Stomach smooth muscle (tissue), 2 donors: ENCODE measurements around the gene SESN1.

Experiments
- H3K27ac ChIP-seq: one replicate; pipeline ENCODE4 v1.7.0; 2013; ENCODE audit warnings: mild to moderate bottlenecking, low read length, inconsistent platforms
- H3K27me3 ChIP-seq, 2 donors: one replicate each; pipeline ENCODE4 v1.7.0; 2013; ENCODE audit warnings: low read length in 2 of 2; ENCODE audit not compliant: insufficient read depth in 2 of 2, control insufficient read depth in 1 of 2
- H3K36me3 ChIP-seq, 2 donors: one replicate each; pipeline ENCODE4 v1.7.0; 2013; ENCODE audit warnings: low read length in 2 of 2; ENCODE audit not compliant: control insufficient read depth in 2 of 2, insufficient read depth in 2 of 2
- H3K4me1 ChIP-seq: one replicate; pipeline ENCODE4 v1.7.0; 2013; ENCODE audit warnings: low read length; ENCODE audit not compliant: control insufficient read depth, insufficient read depth
- H3K4me3 ChIP-seq, 2 donors: one replicate each; pipeline ENCODE4 v1.7.0; 2013; ENCODE audit warnings: low read length in 2 of 2
- H3K9ac ChIP-seq, 2 donors: one replicate each; pipeline ENCODE4 v1.7.0; 2013; ENCODE audit warnings: low read length in 2 of 2, mild to moderate bottlenecking in 1 of 2
- H3K9me3 ChIP-seq, 2 donors: one replicate each; pipeline ENCODE4 v1.7.0; 2013; ENCODE audit warnings: low read length in 2 of 2; ENCODE audit not compliant: control insufficient read depth in 2 of 2
- donor health status: healthy.
- donor health status: Pancreatic carcinoma.

SESN1 gene

GRCh38 chr6:109031416-109031815 is 63.2 kb downstream of the SESN1 start:
- no peak overlapping the region for H3K4me3 ChIP-seq
- H3K9ac ChIP-seq, result no peak overlapping the region
- no peaks in the 10 kb centered on the region for H3K9me3 ChIP-seq
- H3K36me3 ChIP-seq, result no peaks in the 10 kb centered on the region
- no peaks in the 10 kb centered on the region for H3K27me3 ChIP-seq
- H3K4me1 ChIP-seq, result no peaks in the 10 kb centered on the region
- no peak overlapping the region for H3K27ac ChIP-seq

- Histone ChIP-seq H3K4me1 (no peaks in the 10 kb centered on the region), H3K36me3 (no peaks in the 10 kb centered on the region)
These were observed 65.3 kb downstream of the SESN1 start for GRCh38 chr6:109029313-109029712.

GRCh38 chr6:109028439-109028838 is 66.2 kb downstream of the SESN1 start:
- H3K9me3 ChIP-seq, result no peaks in the 10 kb centered on the region
- H3K27me3 ChIP-seq, result no peaks in the 10 kb centered on the region
- no peak overlapping the region for H3K27ac ChIP-seq
- no peaks in the 10 kb centered on the region for H3K36me3 ChIP-seq
- no peaks in the 10 kb centered on the region for H3K4me1 ChIP-seq
- H3K4me3 ChIP-seq, result no peak overlapping the region
- no peak overlapping the region for H3K9ac ChIP-seq

More at GRCh38 chr6:109029313-109029712, 65.3 kb downstream of the SESN1 start:
- Histone ChIP-seq H3K27me3 (no peaks in the 10 kb centered on the region), H3K27ac (no peak overlapping the region), H3K4me3 (no peak overlapping the region), H3K9ac (no peak overlapping the region), H3K9me3 (no peaks in the 10 kb centered on the region)

GRCh38 chr6:109027964-109028363 is 66.7 kb downstream of the SESN1 start:
- H3K9ac ChIP-seq, result no peak overlapping the region
- no peaks in the 10 kb centered on the region for H3K9me3 ChIP-seq
- H3K4me1 ChIP-seq, result no peaks in the 10 kb centered on the region
- no peaks in the 10 kb centered on the region for H3K27me3 ChIP-seq
- H3K27ac ChIP-seq, result no peak overlapping the region
- H3K4me3 ChIP-seq, result no peak overlapping the region
- no peaks in the 10 kb centered on the region for H3K36me3 ChIP-seq

- Histone ChIP-seq H3K36me3 (no peaks in the 10 kb centered on the region), H3K4me1 (no peaks in the 10 kb centered on the region), H3K27ac (no peak overlapping the region)
These were observed 69.0 kb downstream of the SESN1 start for GRCh38 chr6:109025639-109026038.

GRCh38 chr6:109024784-109025183 is 69.9 kb downstream of the SESN1 start:
- no peak overlapping the region for H3K4me3 ChIP-seq
- H3K4me1 ChIP-seq, result no peaks in the 10 kb centered on the region
- H3K9ac ChIP-seq, result no peak overlapping the region
- no peaks in the 10 kb centered on the region for H3K27me3 ChIP-seq
- no peaks in the 10 kb centered on the region for H3K36me3 ChIP-seq
- H3K9me3 ChIP-seq, result no peaks in the 10 kb centered on the region
- no peak overlapping the region for H3K27ac ChIP-seq

More at GRCh38 chr6:109025639-109026038, 69.0 kb downstream of the SESN1 start:
- no peaks in the 10 kb centered on the region for H3K27me3 ChIP-seq
- no peak overlapping the region for H3K9ac ChIP-seq
- H3K4me3 ChIP-seq, result no peak overlapping the region
- H3K9me3 ChIP-seq, result no peaks in the 10 kb centered on the region

- Histone ChIP-seq H3K36me3 (no peaks in the 10 kb centered on the region), H3K9me3 (no peaks in the 10 kb centered on the region), H3K27ac (no peak overlapping the region), H3K9ac (no peak overlapping the region), H3K27me3 (no peaks in the 10 kb centered on the region), H3K4me3 (no peak overlapping the region), H3K4me1 (no peaks in the 10 kb centered on the region)
These were observed 70.3 kb downstream of the SESN1 start for GRCh38 chr6:109024368-109024767.

GRCh38 chr6:109023356-109023925 is 71.2 kb downstream of the SESN1 start:
- no peaks in the 10 kb centered on the region for H3K27me3 ChIP-seq
- no peak overlapping the region for H3K27ac ChIP-seq

GRCh38 chr6:109021870-109022269 is 72.8 kb downstream of the SESN1 start:
- Histone ChIP-seq H3K9me3 (no peaks in the 10 kb centered on the region), H3K27ac (no peak overlapping the region), H3K27me3 (no peaks in the 10 kb centered on the region), H3K9ac (no peak overlapping the region), H3K4me1 (no peaks in the 10 kb centered on the region), H3K36me3 (no peaks in the 10 kb centered on the region), H3K4me3 (no peak overlapping the region)

More at GRCh38 chr6:109023356-109023925, 71.2 kb downstream of the SESN1 start:
- Histone ChIP-seq H3K9me3 (no peaks in the 10 kb centered on the region), H3K9ac (no peak overlapping the region), H3K4me1 (no peaks in the 10 kb centered on the region), H3K4me3 (no peak overlapping the region), H3K36me3 (no peaks in the 10 kb centered on the region)

- Histone ChIP-seq H3K9me3 (no peaks in the 10 kb centered on the region), H3K27me3 (no peaks in the 10 kb centered on the region), H3K36me3 (no peaks in the 10 kb centered on the region), H3K4me1 (no peaks in the 10 kb centered on the region), H3K4me3 (no peak overlapping the region), H3K27ac (no peak overlapping the region), H3K9ac (no peak overlapping the region)
These were observed 74.7 kb downstream of the SESN1 start for GRCh38 chr6:109019911-109020310.

- H3K9me3 ChIP-seq, result no peaks in the 10 kb centered on the region
- no peak overlapping the region for H3K4me3 ChIP-seq
- no peaks in the 10 kb centered on the region for H3K4me1 ChIP-seq
- H3K36me3 ChIP-seq, result no peaks in the 10 kb centered on the region
- no peak overlapping the region for H3K9ac ChIP-seq
- no peak overlapping the region for H3K27ac ChIP-seq
- H3K27me3 ChIP-seq, result no peaks in the 10 kb centered on the region
These were observed 79.5 kb downstream of the SESN1 start for GRCh38 chr6:109015176-109015575.
